IPS-20b (cell line): Measurements from ENCODE around the gene THRA.
"Not testable (repeated sequence)": the region's sequence is repeated elsewhere in the genome, so short reads cannot be mapped to it uniquely, and the experiment has no call there.

ENCODE experiments used
- H3K27ac ChIP-seq: one replicate; pipeline ENCODE4 v1.5.1; 2013; ENCODE audit warnings: low read length
- H3K27me3 ChIP-seq: 2 replicates; pipeline ENCODE4 v1.6.1; 2013; ENCODE audit warnings: mild to moderate bottlenecking, low read length, inconsistent platforms; ENCODE audit not compliant: insufficient read depth
- H3K36me3 ChIP-seq: 2 replicates; pipeline ENCODE4 v1.6.1; 2013; ENCODE audit warnings: low read depth, mild to moderate bottlenecking, inconsistent platforms, low read length, moderate library complexity; ENCODE audit not compliant: insufficient read depth
- H3K4me1 ChIP-seq: 2 replicates; pipeline ENCODE4 v1.6.1; 2013; ENCODE audit warnings: mild to moderate bottlenecking, control low read depth, inconsistent platforms, low read length, moderate library complexity; ENCODE audit not compliant: insufficient read depth
- H3K4me3 ChIP-seq: 2 replicates; pipeline ENCODE4 v1.5.1; 2013; ENCODE audit warnings: mild to moderate bottlenecking, low read length, inconsistent platforms
- H3K9ac ChIP-seq: 2 replicates; pipeline ENCODE4 v1.6.1; 2013; ENCODE audit warnings: low read depth, mild to moderate bottlenecking, inconsistent platforms, low read length, moderate library complexity
- H3K9me3 ChIP-seq: 2 replicates; pipeline ENCODE4 v1.6.1; 2013; ENCODE audit warnings: mild to moderate bottlenecking, low read depth, low read length, inconsistent platforms; ENCODE audit not compliant: insufficient read depth

Gene THRA

GRCh38 chr17:40143166-40143565 is 80.4 kb downstream of the THRA start:
- H3K27me3 ChIP-seq, H3K9me3 ChIP-seq, H3K27ac ChIP-seq, H3K4me3 ChIP-seq, H3K9ac ChIP-seq, H3K4me1 ChIP-seq: not testable (repeated sequence)
- H3K36me3 ChIP-seq: peaks cover 49% of the 10 kb centered on the region
